HEK293T (cell line): Measurements from ENCODE around the gene ABCD4.
A peak's percentile ranks its signal among the peaks of the same experiment; 100 is the strongest.

ENCODE experiments used
- CTCF ChIA-PET: fragments of 350-600 bp; formaldehyde crosslinking; extraction: SDS; loops from one replicate; lab custom pipeline; 2021; ENCODE audit warnings: antibody characterized with exemption, inconsistent platforms; lab: Yijun Ruan, JAX
- POLR2A ChIA-PET: fragments of 350-600 bp; formaldehyde crosslinking; extraction: SDS; loops from one replicate; lab custom pipeline; 2020; ENCODE audit warnings: antibody characterized with exemption, inconsistent platforms; lab: Yijun Ruan, JAX
- DNase-seq: peaks from one replicate; pipeline ENCODE4 v3.0.0; 2012; ENCODE audit warnings: mixed read lengths; ENCODE audit errors: extremely low spot score
- ARNT ChIP-seq: fragments of 450-650 bp; IDR thresholded peaks from 2 replicates; pipeline ENCODE4 v1.6.1; 2017; ENCODE audit warnings: mild to moderate bottlenecking
- BHLHE40 ChIP-seq: fragments of 450-650 bp; IDR thresholded peaks from 2 replicates; pipeline ENCODE4 v1.6.1; 2016; ENCODE audit warnings: mild to moderate bottlenecking, moderate library complexity, borderline replicate concordance
- CTBP1 ChIP-seq: fragments of 450-650 bp; IDR thresholded peaks from 2 replicates; pipeline ENCODE4 v1.6.1; 2016; ENCODE audit warnings: borderline replicate concordance
- ELF4 ChIP-seq: fragments of 450-650 bp; IDR thresholded peaks from 2 replicates; pipeline ENCODE4 v1.6.1; 2017; ENCODE audit warnings: antibody characterized with exemption
- FOXA1 ChIP-seq: fragments of 450-650 bp; IDR thresholded peaks from 2 replicates; pipeline ENCODE4 v1.6.1; 2016; ENCODE audit warnings: mild to moderate bottlenecking
- FOXK2 ChIP-seq: fragments of 450-650 bp; IDR thresholded peaks from 2 replicates; pipeline ENCODE4 v1.6.1; 2016; ENCODE audit warnings: mild to moderate bottlenecking
- FOXM1 ChIP-seq: fragments of 450-650 bp; IDR thresholded peaks from 2 replicates; pipeline ENCODE4 v1.6.1; 2017; ENCODE audit warnings: mild to moderate bottlenecking, borderline replicate concordance
- HDGF ChIP-seq: fragments of 450-650 bp; IDR thresholded peaks from 2 replicates; pipeline ENCODE4 v1.6.1; 2017; ENCODE audit warnings: antibody characterized with exemption, borderline replicate concordance
- L3MBTL2 ChIP-seq: fragments of 450-650 bp; conservative IDR thresholded peaks from 2 replicates; pipeline ENCODE4 v1.6.1; 2016; ENCODE audit warnings: mild to moderate bottlenecking
- LEF1 ChIP-seq: fragments of 450-650 bp; IDR thresholded peaks from 2 replicates; pipeline ENCODE4 v1.6.1; 2017; ENCODE audit warnings: mild to moderate bottlenecking, borderline replicate concordance
- NFRKB ChIP-seq: fragments of 450-650 bp; IDR thresholded peaks from 2 replicates; pipeline ENCODE4 v1.6.1; 2016; ENCODE audit warnings: mild to moderate bottlenecking, moderate library complexity
- PKNOX1 ChIP-seq: fragments of 450-650 bp; IDR thresholded peaks from 2 replicates; pipeline ENCODE4 v1.6.1; 2016
- SP1 ChIP-seq: fragments of 450-650 bp; IDR thresholded peaks from 2 replicates; pipeline ENCODE4 v1.6.1; 2017
- SUZ12 ChIP-seq: fragments of 450-650 bp; IDR thresholded peaks from 2 replicates; pipeline ENCODE4 v1.6.1; 2016; ENCODE audit warnings: mild to moderate bottlenecking
- TARDBP ChIP-seq: fragments of 450-650 bp; IDR thresholded peaks from 2 replicates; pipeline ENCODE4 v1.6.1; 2016
- ZNF384 ChIP-seq: fragments of 450-650 bp; IDR thresholded peaks from 2 replicates; pipeline ENCODE4 v1.6.1; 2016

ABCD4 gene

GRCh38 chr14:74246542-74246941, 56.2 kb downstream of the ABCD4 start:
- POLR2A ChIA-PET: interaction anchor here (1.0 kb wide), 1 partner anchor 56 kb away, joined by 3 read pairs; the partner anchor contains the start of gene ABCD4
- no peak for DNase-seq
- TF ChIP-seq LEF1: no peak
- no peak for TF ChIP-seq FOXA1
- no peak for TF ChIP-seq FOXK2
- no peak for TF ChIP-seq SP1
- TF ChIP-seq ZNF384: no peak
- TF ChIP-seq TARDBP: no peak
- no peak for TF ChIP-seq ARNT
- no peak for TF ChIP-seq CTBP1
- TF ChIP-seq L3MBTL2: no peak
- no peak for TF ChIP-seq ELF4
- no peak for TF ChIP-seq PKNOX1
- TF ChIP-seq SUZ12: no peak
- TF ChIP-seq HDGF: no peak
- TF ChIP-seq NFRKB: no peak
- no peak for TF ChIP-seq FOXM1
- TF ChIP-seq BHLHE40: no peak
- CTCF ChIA-PET: interaction anchor here (0.8 to 0.9 kb wide), 2 partner anchors 12 to 28 kb away, joined by 3 to 4 read pairs; no protein-coding TSS in a partner anchor

- DNase-seq: no peak
- no peak for TF ChIP-seq SP1
- TF ChIP-seq LEF1: no peak
- no peak for TF ChIP-seq CTBP1
- TF ChIP-seq ELF4: no peak
- no peak for TF ChIP-seq FOXA1
- TF ChIP-seq FOXK2: no peak
- TF ChIP-seq TARDBP: no peak
- no peak for TF ChIP-seq FOXM1
- no peak for TF ChIP-seq ARNT
- TF ChIP-seq SUZ12: no peak
- POLR2A ChIA-PET: interaction anchor here (1.0 kb wide), 1 partner anchor 57 kb away, joined by 3 read pairs; the partner anchor contains the start of gene ABCD4
- CTCF ChIA-PET: no interaction called here
Observed at GRCh38 chr14:74245292-74245691, 57.4 kb downstream of the ABCD4 start.

GRCh38 chr14:74244115-74244514, 58.6 kb downstream of the ABCD4 start:
- DNase-seq: peak; percentile 42
- TF ChIP-seq FOXA1 (no peak), SP1 (no peak), FOXK2 (no peak), FOXM1 (no peak), ZNF384 (no peak), PKNOX1 (no peak), NFRKB (no peak), SUZ12 (no peak), LEF1 (no peak), CTBP1 (no peak), L3MBTL2 (no peak), ARNT (no peak), BHLHE40 (no peak), HDGF (no peak), ELF4 (no peak), TARDBP (no peak)
- ChIA-PET CTCF (interaction anchor here (0.6 kb wide), 1 partner anchor 50 kb away, joined by 7 read pairs; no protein-coding TSS in a partner anchor), POLR2A (no interaction called here)

GRCh38 chr14:74243051-74243450, 59.7 kb downstream of the ABCD4 start:
- no peak for TF ChIP-seq FOXK2
- CTCF ChIA-PET: no interaction called here
- no peak for DNase-seq
- POLR2A ChIA-PET: no interaction called here

GRCh38 chr14:74242780-74243042, 60.0 kb downstream of the ABCD4 start:
- TF ChIP-seq LEF1 (no peak), BHLHE40 (no peak), PKNOX1 (no peak), ARNT (no peak), TARDBP (no peak), FOXA1 (no peak), ELF4 (no peak), L3MBTL2 (no peak), SUZ12 (no peak), CTBP1 (no peak), SP1 (no peak), FOXM1 (no peak)
- POLR2A ChIA-PET: no interaction called here
- DNase-seq: no peak
- CTCF ChIA-PET: no interaction called here

DNA sequence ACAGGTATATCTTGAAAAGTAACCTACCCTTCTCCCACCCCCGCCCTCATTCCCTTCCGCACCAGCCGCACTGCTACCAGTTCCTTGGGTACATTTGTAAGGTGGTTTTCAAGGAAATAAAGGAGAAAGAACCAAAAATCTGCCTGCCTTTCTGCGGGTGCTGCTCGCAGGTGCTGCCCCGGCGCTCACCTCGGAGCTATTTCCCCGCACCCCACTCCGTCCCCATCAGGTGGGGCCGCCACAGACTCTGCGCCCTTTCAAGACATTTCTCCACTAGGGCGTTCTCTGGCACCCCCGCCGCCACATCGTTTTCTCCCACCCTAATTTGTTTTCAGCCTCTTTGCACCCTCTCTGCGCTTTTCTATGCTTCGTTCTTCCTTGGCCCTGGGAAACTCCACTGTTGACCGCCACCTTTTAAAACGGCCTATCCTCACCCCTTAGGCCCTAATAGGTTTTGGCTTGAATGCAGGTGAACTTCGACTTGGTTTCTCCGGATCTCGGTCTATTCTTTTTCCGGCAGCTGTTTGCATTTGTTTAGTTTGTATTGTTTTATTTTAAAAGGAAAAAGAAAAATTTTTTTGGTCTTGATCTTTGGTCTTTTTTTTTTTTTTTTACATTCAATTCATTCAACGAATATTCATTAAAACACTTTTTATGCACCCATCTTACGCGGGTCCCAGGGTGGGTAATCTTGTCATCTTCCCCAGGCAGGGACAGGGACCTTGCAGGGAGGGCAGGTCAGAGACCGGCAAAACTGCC, 60.5 kb downstream of the ABCD4 start:
- no peak for DNase-seq
- POLR2A ChIA-PET: no interaction called here
- CTCF ChIA-PET: no interaction called here
- TF ChIP-seq FOXK2: no peak
- TF ChIP-seq SUZ12: no peak
- no peak for TF ChIP-seq LEF1
- no peak for TF ChIP-seq CTBP1
- TF ChIP-seq NFRKB: no peak
